Mucosa of stomach (tissue), 1 donor: ENCODE data around the gene GAS5.
"Not testable (repeated sequence)": the region's sequence is repeated elsewhere in the genome, so short reads cannot be mapped to it uniquely, and the experiment has no call there.

ENCODE experiments used
- H3K27me3 ChIP-seq: one replicate; pipeline ENCODE4 v1.7.0; 2013; ENCODE audit warnings: mild to moderate bottlenecking, low read length; ENCODE audit not compliant: control insufficient read depth, insufficient read depth
- H3K36me3 ChIP-seq: one replicate; pipeline ENCODE4 v1.7.0; 2013; ENCODE audit warnings: low read length; ENCODE audit not compliant: control insufficient read depth, insufficient read depth
- H3K4me1 ChIP-seq: one replicate; pipeline ENCODE4 v1.7.0; 2013; ENCODE audit warnings: mild to moderate bottlenecking, low read length; ENCODE audit not compliant: control insufficient read depth, insufficient read depth
- H3K4me3 ChIP-seq: one replicate; pipeline ENCODE4 v1.7.0; 2013; ENCODE audit warnings: low read length
- H3K9ac ChIP-seq: one replicate; pipeline ENCODE4 v1.7.0; 2013; ENCODE audit warnings: mild to moderate bottlenecking, low read length, moderate library complexity
- H3K9me3 ChIP-seq: one replicate; pipeline ENCODE4 v1.7.0; 2013; ENCODE audit warnings: mild to moderate bottlenecking, low read length, moderate library complexity; ENCODE audit not compliant: control insufficient read depth
- donor health status: Pancreatic carcinoma.

The GAS5 gene

DNA sequence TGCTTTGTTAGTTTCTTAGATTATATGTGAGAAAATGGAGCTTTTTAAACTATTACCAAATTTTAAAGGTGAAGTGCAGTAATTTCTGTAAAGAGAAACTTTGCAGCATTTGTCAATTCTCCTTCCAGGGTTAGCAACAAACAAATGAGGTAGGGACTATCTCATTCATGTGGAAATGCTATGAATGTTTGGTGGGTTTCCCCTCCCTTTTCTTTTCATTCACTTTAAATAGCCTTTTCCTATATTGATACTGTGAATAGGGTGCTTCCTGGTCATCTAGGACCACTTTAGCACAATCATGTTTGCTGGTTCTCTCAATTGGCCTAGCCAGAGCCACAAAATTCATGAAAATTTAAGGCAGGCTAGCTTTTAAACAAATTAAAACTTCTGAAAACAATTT, 21.0 kb upstream of the GAS5 start:
- Histone ChIP-seq H3K27me3 (no peaks in the 10 kb centered on the region), H3K9ac (no peak overlapping the region), H3K4me3 (no peak overlapping the region), H3K36me3 (peaks cover 4% of the 10 kb centered on the region), H3K4me1 (no peaks in the 10 kb centered on the region), H3K9me3 (no peaks in the 10 kb centered on the region)

DNA sequence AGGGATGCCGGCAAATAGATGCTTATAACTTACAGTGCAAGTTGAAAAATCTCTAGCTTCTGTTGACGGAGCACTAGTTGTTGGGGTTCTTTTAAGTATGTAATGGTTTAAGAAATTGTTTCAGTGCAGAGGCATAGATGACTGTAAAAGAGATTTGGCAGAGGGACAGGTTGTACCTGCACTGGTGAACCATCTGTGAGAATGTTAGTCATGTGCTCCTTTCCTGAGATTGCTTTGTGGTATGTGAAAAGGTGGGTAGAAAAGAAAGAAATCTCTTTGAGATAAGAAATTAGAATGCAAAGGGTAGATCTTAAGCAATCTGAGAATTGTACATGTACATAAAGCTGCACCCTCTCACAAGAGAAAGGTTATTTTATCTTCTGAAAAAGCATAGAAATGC, 19.8 kb upstream of the GAS5 start:
- Histone ChIP-seq H3K9ac (no peak overlapping the region), H3K27me3 (no peaks in the 10 kb centered on the region), H3K4me3 (no peak overlapping the region), H3K36me3 (peaks cover 4% of the 10 kb centered on the region), H3K9me3 (no peaks in the 10 kb centered on the region), H3K4me1 (no peaks in the 10 kb centered on the region)

DNA sequence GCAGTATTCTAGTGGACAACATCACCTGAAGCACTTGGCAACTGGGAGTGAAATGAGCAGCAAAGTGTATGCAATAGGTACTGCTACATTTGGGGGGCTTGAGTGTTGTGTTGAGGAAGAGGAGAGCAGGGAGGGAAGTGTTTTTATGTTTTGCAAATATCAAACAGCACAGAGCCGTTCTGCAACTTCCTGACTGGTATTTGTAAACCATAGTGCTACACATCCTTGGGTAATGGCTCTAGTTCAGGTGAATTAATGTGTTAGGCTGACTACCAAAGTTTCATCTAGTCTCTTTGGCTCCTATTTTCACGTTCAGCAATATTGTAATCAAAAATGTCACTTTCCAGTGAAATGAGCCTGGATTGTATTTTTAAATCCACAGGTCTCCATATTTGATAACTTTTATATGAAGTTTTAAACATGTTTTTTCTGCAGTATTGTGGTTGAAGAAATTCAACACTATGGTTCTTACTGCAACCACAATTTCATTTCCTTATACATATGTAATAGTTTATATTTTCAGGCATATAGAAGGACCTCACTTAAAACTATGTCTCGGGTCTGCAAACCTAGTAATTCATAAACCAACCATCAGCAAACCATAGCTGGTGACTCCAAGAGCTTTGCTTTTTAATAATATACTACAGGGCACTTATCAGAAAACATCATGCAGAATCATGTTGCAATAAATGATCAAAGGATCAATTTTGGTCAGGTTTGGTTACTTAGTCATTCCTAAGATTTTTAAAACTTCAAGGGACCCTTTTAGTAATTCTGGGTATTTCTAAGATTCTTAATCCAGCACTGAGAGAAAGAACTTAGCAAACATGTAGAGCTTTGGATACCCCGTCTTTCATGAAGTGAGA, 19.2 kb upstream of the GAS5 start:
- peaks cover 4% of the 10 kb centered on the region for H3K36me3 ChIP-seq
- no peaks in the 10 kb centered on the region for H3K4me1 ChIP-seq
- H3K9me3 ChIP-seq = no peaks in the 10 kb centered on the region
- no peaks in the 10 kb centered on the region for H3K27me3 ChIP-seq
- H3K4me3 ChIP-seq = no peak overlapping the region
- H3K9ac ChIP-seq = no peak overlapping the region

DNA sequence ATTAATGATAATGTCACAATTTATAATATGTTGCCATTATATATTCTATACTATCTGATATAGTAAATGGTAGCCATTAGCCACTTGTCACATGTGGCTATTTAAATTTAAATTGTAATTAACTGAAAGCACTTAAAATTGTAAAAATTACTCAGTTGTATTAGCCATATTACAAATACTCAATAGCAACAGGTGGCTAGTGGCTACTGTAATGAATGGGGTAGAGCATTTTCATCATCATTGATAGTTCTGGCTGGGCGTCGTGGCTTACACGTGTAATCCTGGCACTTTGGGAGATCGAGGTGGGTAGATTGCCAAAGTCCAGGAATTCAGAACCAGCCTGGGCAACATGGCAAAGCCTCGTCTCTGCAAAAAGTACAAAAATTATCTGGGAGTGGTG, 16.9 kb upstream of the GAS5 start:
- Histone ChIP-seq H3K9ac (no peak overlapping the region), H3K9me3 (no peaks in the 10 kb centered on the region), H3K27me3 (no peaks in the 10 kb centered on the region), H3K4me1 (no peaks in the 10 kb centered on the region), H3K36me3 (peaks cover 4% of the 10 kb centered on the region), H3K4me3 (no peak overlapping the region)

DNA sequence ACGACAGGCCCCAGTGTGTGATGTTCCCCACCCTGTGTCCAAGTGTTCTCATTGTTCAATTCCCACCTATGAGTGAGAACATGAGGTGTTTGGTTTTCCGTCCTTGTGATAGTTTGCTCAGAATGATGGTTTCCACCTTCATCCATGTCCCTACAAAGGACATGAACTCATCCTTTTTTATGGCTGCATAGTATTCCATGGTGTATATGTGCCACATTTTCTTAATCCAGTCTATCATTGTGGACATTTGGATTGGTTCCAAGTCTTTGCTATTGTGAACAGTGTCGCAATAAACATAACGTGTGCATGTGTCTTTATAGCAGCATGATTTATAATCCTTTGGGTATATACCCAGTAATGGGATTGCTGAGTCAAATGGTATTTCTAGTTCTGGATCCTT, 13.3 kb upstream of the GAS5 start:
- H3K36me3 ChIP-seq = not testable (repeated sequence)

DNA sequence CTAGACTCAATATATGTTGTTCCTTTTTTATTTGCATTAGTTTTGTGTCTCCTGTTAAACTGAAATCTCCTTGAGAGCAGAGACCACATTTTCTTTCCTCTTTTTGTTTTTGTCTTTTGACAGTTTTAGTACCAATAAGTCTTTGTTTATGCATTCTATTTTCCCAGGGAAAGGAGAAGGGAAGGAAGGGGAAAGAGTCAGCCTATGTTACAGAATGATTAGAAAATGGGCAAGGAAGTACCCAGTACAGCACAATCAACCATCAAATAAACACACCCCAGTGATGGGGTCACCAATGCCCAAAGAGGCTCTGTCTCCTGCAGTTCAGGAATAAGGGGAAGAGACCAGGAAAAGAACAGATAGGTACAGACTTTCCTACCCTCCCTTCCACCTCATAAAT, 10.5 kb upstream of the GAS5 start:
- H3K4me1 ChIP-seq = no peaks in the 10 kb centered on the region
- no peaks in the 10 kb centered on the region for H3K9me3 ChIP-seq
- no peak overlapping the region for H3K9ac ChIP-seq
- no peaks in the 10 kb centered on the region for H3K27me3 ChIP-seq
- H3K4me3 ChIP-seq = no peak overlapping the region
- H3K36me3 ChIP-seq = no peaks in the 10 kb centered on the region

More for the DNA sequence above, 13.3 kb upstream of the GAS5 start:
- not testable (repeated sequence) for H3K9me3 ChIP-seq, H3K27me3 ChIP-seq, H3K4me1 ChIP-seq, H3K4me3 ChIP-seq, H3K9ac ChIP-seq

DNA sequence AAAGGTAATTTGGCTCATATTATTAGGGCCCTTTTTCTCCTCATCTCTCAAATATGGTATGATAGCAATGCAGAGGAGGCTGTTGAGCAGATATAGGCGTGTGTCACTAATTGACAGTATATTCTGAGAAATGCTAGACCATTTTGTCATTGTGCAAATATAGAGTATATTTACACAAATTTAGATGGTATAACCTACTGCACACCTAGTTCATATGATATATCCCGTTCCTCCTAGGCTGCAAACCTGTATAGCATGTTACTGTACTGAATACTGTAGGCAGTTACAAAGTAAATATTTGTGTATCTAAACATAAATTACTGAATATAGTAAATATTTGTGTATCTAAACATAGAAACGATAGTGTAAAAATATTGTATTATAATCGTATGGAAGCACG, 8.9 kb upstream of the GAS5 start:
- no peak overlapping the region for H3K9ac ChIP-seq
- H3K9me3 ChIP-seq = no peaks in the 10 kb centered on the region
- no peak overlapping the region for H3K4me3 ChIP-seq
- H3K36me3 ChIP-seq = no peaks in the 10 kb centered on the region
- H3K4me1 ChIP-seq = no peaks in the 10 kb centered on the region
- H3K27me3 ChIP-seq = no peaks in the 10 kb centered on the region

DNA sequence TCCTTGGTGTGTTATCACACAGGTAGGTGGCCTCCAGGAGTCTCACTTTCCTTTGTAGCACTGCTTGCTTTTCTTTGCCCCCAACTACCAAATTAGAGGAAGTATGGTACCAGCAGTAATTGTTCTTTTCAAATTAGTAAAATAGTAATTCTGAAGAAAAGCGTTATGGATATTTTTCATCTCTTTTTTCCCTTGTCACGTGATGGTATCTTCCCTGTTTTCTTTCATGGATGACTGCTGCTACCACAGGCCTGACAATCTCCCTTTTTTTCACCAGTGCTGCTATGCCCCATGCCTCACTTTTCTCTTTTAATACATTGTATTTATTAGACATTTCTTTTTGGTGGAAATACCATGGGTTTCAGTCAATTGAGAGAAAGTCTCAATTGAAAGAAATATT, 3.7 kb upstream of the GAS5 start:
- H3K36me3 ChIP-seq = no peaks in the 10 kb centered on the region
- no peak overlapping the region for H3K4me3 ChIP-seq
- H3K9me3 ChIP-seq = no peaks in the 10 kb centered on the region
- H3K27me3 ChIP-seq = no peaks in the 10 kb centered on the region
- peaks cover 17% of the 10 kb centered on the region for H3K4me1 ChIP-seq
- no peak overlapping the region for H3K9ac ChIP-seq

DNA sequence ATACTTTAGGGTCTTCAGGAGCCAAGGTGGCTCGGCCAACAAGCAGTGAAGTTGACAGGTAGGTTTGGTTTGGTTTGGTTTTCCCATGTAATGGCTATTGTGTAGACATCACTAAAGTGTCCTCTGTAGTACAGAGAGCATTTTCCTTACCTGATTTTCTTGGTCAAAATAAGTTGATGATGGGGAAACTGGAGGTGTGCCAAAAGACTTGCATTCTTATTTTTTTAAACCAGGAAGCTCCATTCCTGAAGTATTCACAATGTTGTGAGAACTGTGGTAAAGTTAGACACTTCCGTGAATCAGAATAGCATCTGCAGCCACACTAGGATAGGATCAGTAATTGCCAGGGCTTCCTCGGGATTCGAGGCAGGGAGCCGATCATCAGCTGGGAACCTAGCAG, 3.3 kb upstream of the GAS5 start:
- no peaks in the 10 kb centered on the region for H3K36me3 ChIP-seq
- no peaks in the 10 kb centered on the region for H3K9me3 ChIP-seq
- H3K9ac ChIP-seq = no peak overlapping the region
- no peaks in the 10 kb centered on the region for H3K27me3 ChIP-seq
- H3K4me1 ChIP-seq = peaks cover 17% of the 10 kb centered on the region
- no peak overlapping the region for H3K4me3 ChIP-seq

DNA sequence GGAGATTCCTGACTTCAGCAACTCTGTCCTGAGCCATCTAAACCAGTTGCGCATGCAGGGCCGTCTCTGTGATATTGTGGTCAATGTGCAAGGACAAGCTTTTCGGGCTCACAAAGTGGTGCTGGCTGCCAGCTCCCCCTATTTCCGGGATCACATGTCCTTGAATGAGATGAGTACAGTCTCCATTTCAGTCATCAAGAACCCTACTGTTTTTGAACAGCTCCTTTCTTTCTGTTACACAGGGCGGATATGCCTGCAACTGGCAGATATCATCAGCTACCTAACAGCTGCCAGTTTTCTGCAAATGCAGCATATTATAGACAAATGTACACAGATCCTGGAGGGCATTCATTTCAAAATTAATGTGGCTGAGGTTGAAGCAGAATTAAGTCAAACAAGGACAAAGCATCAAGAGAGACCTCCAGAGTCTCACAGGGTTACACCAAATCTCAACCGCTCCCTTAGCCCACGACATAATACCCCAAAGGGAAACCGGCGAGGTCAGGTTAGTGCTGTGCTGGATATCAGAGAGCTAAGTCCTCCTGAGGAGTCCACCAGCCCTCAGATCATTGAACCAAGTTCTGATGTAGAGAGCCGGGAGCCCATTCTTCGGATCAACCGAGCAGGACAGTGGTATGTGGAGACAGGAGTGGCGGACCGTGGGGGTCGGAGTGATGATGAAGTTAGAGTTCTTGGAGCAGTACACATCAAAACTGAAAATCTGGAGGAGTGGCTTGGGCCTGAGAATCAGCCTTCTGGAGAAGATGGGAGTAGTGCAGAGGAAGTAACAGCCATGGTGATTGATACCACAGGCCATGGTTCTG, 2.7 kb upstream of the GAS5 start:
- H3K4me1 ChIP-seq = peaks cover 17% of the 10 kb centered on the region
- H3K36me3 ChIP-seq = peaks cover 5% of the 10 kb centered on the region
- peak overlapping the region; percentile 83 for H3K9ac ChIP-seq
- no peaks in the 10 kb centered on the region for H3K9me3 ChIP-seq
- no peak overlapping the region for H3K4me3 ChIP-seq
- H3K27me3 ChIP-seq = no peaks in the 10 kb centered on the region

DNA sequence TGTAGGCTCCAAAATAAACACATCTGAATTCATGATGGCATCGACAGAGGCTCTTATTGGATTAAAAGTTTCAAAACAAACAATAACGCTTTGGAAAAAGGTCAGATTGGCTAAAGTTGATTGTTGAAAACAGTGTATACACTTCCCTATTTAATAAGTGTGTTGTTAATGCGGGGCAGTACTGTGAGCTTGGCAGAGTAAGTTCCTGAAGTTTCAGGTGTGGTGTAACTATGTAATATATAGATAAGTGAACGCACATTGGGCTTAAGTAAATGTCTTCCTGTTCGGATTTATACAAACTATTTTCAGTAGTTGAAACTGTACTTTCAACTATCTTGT, 1.2 kb upstream of the GAS5 start:
- Histone ChIP-seq H3K9me3 (no peaks in the 10 kb centered on the region), H3K4me3 (peak overlapping the region; percentile 2), H3K36me3 (peaks cover 6% of the 10 kb centered on the region), H3K27me3 (no peaks in the 10 kb centered on the region), H3K4me1 (peaks cover 17% of the 10 kb centered on the region), H3K9ac (peak overlapping the region; percentile 83)

DNA sequence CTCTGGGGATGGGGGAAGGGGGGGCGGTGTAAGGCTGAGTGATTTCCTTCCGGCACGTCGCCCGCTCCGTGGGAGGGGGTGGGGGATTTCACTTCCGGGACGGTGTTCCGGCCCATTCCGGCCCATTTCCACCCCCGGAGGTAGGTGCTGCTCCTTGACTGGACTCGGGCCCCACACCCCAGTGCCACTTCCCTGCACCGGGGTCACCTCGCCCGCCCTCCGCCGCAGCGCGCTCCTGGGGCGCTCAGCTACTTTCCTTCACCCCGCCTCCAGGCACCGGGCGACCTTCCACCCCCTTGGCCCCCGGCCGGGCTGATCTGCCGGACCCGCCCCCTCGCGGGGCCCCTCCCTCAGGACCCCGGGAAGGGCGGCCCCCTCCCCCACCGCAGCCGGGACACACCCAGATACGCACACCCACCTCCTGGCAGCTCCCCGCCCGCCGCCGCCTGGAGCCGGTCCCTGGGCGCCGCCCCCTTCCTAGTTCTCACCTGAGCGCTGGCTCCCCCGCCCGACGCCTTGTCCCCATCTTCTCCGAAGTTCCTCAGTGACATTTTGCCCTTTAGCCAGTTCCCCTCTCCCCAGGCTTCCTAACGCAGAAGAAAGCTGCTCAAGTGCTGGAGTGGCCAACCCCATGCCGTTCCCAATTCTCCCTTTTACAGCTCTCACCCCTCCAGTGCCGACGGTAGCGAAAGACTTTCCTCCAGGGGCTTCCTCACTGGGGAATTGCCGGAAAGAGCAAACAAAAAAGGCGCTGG, 654 bp upstream of the GAS5 start, which contains the start of gene ZBTB37:
Gene ZBTB37 (plus strand): TSS at position 115 of the 755 bp plus-strand sequence. CDS start 1,846 bp downstream, outside the sequence.
- Histone ChIP-seq H3K9me3 (no peaks in the 10 kb centered on the region), H3K4me3 (peak within 1 kb of the TSS; percentile 40), H3K27me3 (no peaks in the 10 kb centered on the region), H3K36me3 (peaks cover 6% of the 10 kb centered on the region), H3K4me1 (peaks cover 17% of the 10 kb centered on the region), H3K9ac (peak within 1 kb of the TSS; percentile 83)
